GM19468 (cell line): ENCODE results near the gene ASPHD2.
"Not testable (repeated sequence)": the region's sequence is repeated elsewhere in the genome, so short reads cannot be mapped to it uniquely, and the experiment has no call there.

Experiments
- ATAC-seq: cut with Tn5 transposase; IDR thresholded peaks from one replicate; pipeline ENCODE4 v1.9.1; 2021; ENCODE audit warnings: mild to moderate bottlenecking, moderate library complexity, moderate number of reproducible peaks; ENCODE audit not compliant: unreplicated experiment; ENCODE audit errors: extremely low read depth

The ASPHD2 gene

GRCh38 chr22:26428515-26429457 lies at the start of gene ASPHD2:
Gene ASPHD2, plus strand, starts transcription at chr22:26429260. Its CDS starts 4,356 bp downstream, at chr22:26433616.
- peak; percentile 65 for ATAC-seq

GRCh38 chr22:26380072-26380830 lies 48.8 kb upstream of the ASPHD2 start:
- ATAC-seq, result no peak

GRCh38 chr22:26382782-26383181 lies 46.3 kb upstream of the ASPHD2 start:
- no peak for ATAC-seq

DNA sequence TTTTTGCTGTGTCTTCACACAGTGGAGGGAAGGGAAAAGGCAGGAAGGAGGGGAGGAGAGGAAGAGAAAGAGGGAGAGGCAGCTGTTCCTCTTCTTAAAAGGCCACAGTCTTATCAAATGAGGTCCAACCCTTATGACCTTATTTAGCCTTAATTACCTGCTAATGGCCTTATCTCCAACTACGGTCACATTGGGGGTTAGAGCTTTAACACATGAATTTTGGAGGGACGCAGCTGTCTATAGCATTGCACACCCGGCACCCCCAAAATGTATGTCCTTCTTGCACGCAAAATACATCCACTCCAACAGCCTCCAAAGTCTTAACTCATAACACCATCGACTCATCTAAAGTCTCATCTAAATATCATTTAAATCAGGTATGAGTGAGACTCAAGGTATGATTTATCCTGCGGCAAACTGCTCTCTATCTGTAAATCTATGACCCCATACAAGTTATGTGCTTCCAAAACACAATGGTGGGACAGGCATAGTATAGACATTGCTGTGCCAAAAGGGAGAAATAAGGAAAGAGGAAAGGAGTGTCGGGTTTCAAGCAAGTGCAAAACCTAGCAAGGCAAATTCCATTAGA lies 45.0 kb upstream of the ASPHD2 start:
- no peak for ATAC-seq

DNA sequence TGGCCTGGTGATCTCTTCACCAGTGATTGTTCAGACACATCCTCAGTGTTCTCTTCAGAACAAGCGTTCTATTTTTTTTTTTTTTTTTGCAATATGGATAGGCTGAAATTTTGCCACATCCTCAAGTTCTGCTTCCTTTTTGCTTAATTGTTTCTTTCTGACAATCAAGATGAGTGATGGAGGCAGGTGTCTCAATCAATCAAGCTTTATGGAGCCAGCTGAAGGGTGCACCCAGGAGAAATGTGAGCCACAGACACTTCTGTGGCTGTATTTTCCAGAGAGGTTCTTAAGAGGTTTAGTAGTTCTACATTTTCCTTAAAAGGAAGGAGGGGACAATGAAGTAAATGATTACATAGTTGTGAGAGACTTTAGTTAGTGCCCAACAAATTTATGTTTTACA lies 43.9 kb upstream of the ASPHD2 start:
- no peak for ATAC-seq

- ATAC-seq, result no peak
Measured at GRCh38 chr22:26389125-26389524, 39.9 kb upstream of the ASPHD2 start.

- no peak for ATAC-seq
Measured at GRCh38 chr22:26391091-26391490, 38.0 kb upstream of the ASPHD2 start.

GRCh38 chr22:26391623-26392022 lies 37.4 kb upstream of the ASPHD2 start:
- ATAC-seq, result no peak

DNA sequence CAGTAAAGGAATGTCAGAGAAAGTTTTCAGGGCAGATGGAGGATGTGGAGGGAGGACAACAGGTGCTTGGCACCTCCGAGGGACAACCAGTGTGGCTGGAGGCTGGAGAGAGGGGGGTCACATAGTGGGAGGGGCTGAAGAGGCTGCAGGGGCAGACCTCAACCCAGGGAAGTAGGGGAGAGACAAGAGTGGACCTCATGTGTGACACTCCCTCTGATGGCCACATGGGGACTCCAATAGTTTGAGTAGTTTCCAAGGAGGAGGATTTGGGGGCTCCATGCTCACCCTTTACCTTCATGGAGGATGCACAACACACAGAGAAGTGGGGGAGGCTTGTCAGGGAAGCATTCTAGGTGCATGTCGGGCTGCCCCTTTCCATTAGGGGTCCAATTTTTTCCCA lies 35.1 kb upstream of the ASPHD2 start:
- ATAC-seq, result no peak

DNA sequence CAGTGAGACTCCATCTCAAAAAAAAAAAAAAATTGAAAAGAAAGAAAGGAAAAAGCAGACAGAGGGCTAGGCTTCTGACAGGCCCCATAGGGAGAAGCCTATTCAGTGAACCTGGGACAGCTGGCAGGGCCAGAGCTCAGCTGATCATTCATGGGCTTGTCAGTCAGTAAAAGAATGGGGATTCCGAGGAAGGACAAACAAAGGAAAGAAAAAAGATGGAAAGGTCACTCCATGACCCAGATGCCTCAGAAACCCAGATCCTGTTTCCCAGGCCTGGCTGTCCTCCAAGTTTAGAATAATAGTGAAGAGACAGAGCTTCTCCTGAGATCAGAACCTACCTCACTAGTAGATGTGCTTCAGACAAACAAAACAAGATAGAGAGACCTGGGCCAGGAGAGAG lies 34.3 kb upstream of the ASPHD2 start:
- no peak for ATAC-seq

- no peak for ATAC-seq
Measured at GRCh38 chr22:26395926-26396325, 33.1 kb upstream of the ASPHD2 start.

DNA sequence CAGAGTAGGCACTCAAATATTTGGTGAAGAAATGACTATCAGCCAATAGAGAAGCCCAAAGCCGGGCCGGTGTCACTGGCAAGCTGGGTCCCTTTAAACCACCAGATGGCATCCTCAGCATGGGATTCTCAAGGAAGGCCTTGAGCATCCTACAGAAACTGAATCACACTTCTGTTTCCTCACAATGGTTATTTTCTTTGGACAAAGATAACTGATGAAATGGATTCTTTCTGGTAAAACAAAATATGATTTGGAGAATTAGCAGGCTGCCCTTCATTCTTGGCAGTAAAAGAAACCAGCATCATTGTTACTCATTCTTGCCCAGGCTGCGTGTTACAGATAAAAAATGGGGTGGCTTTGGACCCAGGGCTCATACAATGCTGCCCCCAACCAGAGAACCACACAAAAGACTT lies 30.3 kb upstream of the ASPHD2 start:
- no peak for ATAC-seq

GRCh38 chr22:26399289-26399688 lies 29.8 kb upstream of the ASPHD2 start:
- no peak for ATAC-seq

DNA sequence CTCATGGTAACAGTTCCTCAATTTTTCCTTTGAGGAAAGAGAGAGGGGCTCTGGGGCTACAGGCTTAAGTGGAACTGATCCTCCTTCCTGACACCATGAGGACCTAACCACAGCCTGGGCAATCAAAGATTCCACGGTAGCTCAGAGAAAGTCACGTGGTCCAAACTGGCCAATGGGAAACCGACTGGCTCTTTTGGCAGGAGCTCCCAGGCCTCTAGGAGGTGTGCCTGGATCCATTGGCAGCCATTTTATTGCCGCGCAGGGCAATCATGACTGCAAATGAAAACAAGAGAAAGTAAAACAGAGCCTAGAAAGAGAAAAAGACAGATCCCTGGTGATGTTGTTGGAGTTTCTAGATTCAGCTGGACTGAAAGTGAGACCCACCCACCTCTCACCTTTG lies 27.3 kb upstream of the ASPHD2 start:
- ATAC-seq, result no peak

GRCh38 chr22:26404851-26405421 lies 24.1 kb upstream of the ASPHD2 start:
- ATAC-seq, result no peak

- ATAC-seq, result no peak
Measured at GRCh38 chr22:26406118-26406517, 22.9 kb upstream of the ASPHD2 start.

- not testable (repeated sequence) for ATAC-seq
Measured at GRCh38 chr22:26408562-26409220, 20.4 kb upstream of the ASPHD2 start.

DNA sequence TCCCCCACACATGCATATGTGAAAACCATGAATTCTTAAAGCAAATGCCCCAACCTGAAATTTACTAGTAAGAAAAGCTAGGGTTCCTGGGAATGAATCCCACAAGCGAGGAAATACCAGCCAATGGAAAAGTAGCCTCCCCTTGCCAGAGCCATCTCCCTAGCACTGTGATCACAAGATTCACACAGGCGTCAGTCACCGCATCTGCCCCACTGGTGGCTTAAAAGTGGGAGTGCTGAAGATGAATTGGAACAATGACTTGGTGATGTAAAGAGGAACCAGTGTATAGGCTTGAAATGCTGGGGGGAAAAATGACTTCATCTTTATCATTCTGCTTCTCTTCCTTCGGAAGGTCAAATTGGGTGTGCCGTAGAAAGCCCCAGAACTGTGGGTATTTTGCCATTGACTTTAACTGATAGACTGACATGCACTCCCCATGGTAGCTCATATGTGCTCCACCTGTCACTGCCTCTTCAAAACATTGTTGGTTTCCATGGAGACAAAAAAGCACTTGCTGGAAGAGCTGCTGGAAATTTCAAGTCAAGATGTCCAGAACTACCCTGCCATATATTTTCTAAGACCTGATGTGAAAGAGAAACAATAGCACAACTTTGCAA lies 19.2 kb upstream of the ASPHD2 start:
- no peak for ATAC-seq

DNA sequence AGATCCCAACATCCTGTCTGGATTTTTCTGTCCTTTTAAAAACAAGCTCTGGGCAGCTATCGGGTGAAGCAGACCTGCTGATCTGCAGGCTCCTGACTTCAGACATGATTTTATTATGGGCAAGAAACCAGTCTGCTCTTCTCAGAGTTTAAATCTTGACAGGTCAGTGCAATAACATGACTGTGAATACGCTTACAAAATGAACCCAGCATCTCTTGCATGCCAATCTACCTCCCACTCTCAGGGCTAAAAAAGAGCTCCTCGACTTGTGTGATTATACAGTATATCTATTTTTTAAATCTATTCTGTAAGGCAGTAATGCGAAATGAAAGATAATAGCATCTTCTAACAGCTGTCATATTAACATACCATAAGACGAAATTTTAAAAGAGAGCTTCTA lies 18.7 kb upstream of the ASPHD2 start:
- ATAC-seq, result no peak

GRCh38 chr22:26414347-26414746 lies 14.7 kb upstream of the ASPHD2 start:
- no peak for ATAC-seq
